Liver (tissue), 3 donors: Measurements from ENCODE around the gene NT5C1A.

Source experiments
- JUND ChIP-seq, 2 donors: IDR thresholded peaks; 2 replicates each; pipeline ENCODE4 v1.6.1; 2016; ENCODE audit warnings: antibody characterized with exemption in 2 of 2
- TAF1 ChIP-seq: conservative IDR thresholded peaks from 2 replicates; pipeline ENCODE4 v1.6.1; 2016; ENCODE audit warnings: antibody characterized with exemption, mild to moderate bottlenecking
- TF ChIP-seq, protein P1 (sequence below): IDR thresholded peaks from 2 replicates; pipeline ENCODE4 v1.6.1; 2016; ENCODE audit warnings: antibody characterized with exemption, mild to moderate bottlenecking
- TF ChIP-seq, protein P2 (sequence below): fragments of 150-350 bp; IDR thresholded peaks from 2 replicates; pipeline ENCODE4 v1.5.1; 2017; ENCODE audit warnings: improper control_type of control experiment, low read depth, low read length; ENCODE audit not compliant: missing input control
- donor health status: healthy.
- donor health status: healthy.

DNA sequence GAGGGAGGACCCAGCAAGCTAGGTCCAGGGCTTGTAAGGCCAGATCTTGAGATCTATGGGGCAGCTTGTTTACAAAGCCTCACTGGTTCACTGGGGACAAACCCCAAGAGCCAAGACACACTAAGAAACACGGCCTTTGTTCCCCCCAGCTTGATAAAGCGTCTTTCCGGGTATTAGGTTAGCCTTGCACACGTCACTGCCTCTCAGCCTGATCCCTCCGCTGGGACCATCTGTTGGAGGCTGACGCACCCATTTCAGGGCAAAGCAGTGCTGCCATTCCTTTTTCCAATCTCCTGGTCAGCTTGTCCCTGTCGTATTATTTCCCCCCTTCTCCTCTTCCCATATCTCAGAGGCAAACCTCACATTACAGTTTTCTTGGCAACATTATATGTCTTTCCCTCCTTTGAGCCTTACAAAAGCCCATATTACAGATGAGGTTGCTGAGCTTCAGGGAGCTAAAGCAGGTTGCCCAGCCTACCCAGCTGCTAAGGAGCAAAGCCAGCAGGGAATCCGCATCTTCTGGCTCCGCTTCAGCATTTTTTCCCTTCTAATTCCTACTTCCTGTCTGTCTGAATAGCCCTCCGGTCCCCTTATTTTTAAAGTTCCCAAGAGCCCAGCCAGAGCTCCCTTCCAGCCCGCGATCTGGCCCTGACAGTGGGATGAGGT, 36.6 kb downstream of the NT5C1A start:
- no peak for TF ChIP-seq TAF1
- TF ChIP-seq, protein P1, sequence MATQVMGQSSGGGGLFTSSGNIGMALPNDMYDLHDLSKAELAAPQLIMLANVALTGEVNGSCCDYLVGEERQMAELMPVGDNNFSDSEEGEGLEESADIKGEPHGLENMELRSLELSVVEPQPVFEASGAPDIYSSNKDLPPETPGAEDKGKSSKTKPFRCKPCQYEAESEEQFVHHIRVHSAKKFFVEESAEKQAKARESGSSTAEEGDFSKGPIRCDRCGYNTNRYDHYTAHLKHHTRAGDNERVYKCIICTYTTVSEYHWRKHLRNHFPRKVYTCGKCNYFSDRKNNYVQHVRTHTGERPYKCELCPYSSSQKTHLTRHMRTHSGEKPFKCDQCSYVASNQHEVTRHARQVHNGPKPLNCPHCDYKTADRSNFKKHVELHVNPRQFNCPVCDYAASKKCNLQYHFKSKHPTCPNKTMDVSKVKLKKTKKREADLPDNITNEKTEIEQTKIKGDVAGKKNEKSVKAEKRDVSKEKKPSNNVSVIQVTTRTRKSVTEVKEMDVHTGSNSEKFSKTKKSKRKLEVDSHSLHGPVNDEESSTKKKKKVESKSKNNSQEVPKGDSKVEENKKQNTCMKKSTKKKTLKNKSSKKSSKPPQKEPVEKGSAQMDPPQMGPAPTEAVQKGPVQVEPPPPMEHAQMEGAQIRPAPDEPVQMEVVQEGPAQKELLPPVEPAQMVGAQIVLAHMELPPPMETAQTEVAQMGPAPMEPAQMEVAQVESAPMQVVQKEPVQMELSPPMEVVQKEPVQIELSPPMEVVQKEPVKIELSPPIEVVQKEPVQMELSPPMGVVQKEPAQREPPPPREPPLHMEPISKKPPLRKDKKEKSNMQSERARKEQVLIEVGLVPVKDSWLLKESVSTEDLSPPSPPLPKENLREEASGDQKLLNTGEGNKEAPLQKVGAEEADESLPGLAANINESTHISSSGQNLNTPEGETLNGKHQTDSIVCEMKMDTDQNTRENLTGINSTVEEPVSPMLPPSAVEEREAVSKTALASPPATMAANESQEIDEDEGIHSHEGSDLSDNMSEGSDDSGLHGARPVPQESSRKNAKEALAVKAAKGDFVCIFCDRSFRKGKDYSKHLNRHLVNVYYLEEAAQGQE, result no peak
- TF ChIP-seq, protein P2, sequence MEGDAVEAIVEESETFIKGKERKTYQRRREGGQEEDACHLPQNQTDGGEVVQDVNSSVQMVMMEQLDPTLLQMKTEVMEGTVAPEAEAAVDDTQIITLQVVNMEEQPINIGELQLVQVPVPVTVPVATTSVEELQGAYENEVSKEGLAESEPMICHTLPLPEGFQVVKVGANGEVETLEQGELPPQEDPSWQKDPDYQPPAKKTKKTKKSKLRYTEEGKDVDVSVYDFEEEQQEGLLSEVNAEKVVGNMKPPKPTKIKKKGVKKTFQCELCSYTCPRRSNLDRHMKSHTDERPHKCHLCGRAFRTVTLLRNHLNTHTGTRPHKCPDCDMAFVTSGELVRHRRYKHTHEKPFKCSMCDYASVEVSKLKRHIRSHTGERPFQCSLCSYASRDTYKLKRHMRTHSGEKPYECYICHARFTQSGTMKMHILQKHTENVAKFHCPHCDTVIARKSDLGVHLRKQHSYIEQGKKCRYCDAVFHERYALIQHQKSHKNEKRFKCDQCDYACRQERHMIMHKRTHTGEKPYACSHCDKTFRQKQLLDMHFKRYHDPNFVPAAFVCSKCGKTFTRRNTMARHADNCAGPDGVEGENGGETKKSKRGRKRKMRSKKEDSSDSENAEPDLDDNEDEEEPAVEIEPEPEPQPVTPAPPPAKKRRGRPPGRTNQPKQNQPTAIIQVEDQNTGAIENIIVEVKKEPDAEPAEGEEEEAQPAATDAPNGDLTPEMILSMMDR, result no peak
- no peak for TF ChIP-seq JUND (IDR thresholded peaks at IDR 0.05)
